ENCODE measurements around the gene LRP1B. TPM values are rescaled to one million over a fixed set of nuclear protein-coding genes. Genes with fewer than 3 reads are reported as not detected.

LRP1B gene
- total RNA-seq, 4 donors from 2014 or later, result 1.2 to 3.3 (median 2.6) TPM

DNA sequence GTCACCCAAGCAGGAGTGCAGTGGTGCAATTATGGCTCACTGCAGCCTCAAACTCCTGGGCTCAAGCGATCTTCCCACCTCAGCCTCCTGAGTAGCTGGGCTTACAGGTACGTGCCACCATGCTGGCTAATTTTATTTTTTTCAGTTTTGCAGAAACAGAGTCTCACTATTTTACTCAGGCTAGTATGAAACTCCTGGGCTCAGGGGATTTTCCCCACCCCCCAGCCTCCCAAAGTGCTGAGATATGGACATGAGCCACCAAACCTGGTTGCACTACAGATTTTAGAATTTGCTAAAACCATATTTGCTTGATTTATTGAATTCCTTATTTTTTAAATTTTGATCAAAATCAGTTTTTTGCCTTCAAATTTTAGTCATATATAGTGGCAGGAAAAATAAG, 1553.4 kb downstream of the LRP1B start:
- Histone ChIP-seq H3K36me3 (no peaks in the 10 kb centered on the region), H3K27me3 (no peaks in the 10 kb centered on the region), H3K9me3 (no peaks in the 10 kb centered on the region), H3K4me3 (no peak overlapping the region), H3K27ac (no peak overlapping the region), H3K4me1 (no peaks in the 10 kb centered on the region)
- 94 to 97% methylated on average over 2 of the region's 2 CpGs for whole genome bisulfite sequencing, 2 donors
- TF ChIP-seq EP300 (IDR thresholded peaks at IDR 0.05), result no peak
- TF ChIP-seq, protein P1, sequence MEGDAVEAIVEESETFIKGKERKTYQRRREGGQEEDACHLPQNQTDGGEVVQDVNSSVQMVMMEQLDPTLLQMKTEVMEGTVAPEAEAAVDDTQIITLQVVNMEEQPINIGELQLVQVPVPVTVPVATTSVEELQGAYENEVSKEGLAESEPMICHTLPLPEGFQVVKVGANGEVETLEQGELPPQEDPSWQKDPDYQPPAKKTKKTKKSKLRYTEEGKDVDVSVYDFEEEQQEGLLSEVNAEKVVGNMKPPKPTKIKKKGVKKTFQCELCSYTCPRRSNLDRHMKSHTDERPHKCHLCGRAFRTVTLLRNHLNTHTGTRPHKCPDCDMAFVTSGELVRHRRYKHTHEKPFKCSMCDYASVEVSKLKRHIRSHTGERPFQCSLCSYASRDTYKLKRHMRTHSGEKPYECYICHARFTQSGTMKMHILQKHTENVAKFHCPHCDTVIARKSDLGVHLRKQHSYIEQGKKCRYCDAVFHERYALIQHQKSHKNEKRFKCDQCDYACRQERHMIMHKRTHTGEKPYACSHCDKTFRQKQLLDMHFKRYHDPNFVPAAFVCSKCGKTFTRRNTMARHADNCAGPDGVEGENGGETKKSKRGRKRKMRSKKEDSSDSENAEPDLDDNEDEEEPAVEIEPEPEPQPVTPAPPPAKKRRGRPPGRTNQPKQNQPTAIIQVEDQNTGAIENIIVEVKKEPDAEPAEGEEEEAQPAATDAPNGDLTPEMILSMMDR (IDR thresholded peaks at IDR 0.05), result no peak
- no peak for TF ChIP-seq POLR2A (IDR thresholded peaks at IDR 0.05)
- no peak for DNase-seq (ENCODE audit: low spot score in 2 of 2)

DNA sequence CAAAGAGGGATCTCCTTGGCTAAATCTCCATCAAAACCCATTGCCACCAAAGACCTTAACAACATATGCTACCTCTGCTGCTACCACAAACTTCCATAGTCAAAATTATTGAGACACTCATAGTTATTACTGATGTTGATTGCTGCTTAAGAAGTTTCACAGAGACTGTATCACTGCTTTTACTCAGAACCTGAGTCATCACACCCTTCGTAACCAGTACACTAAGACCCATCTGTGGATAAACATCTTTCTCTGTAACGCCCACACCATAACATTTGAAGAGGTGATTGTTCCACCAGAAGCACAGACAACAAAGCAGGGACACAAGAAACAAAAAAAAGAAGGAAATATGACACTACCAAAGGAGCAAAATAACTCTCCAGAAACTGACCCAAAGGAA, 1563.1 kb downstream of the LRP1B start:
- H3K4me1 ChIP-seq, result no peaks in the 10 kb centered on the region
- TF ChIP-seq POLR2A (IDR thresholded peaks at IDR 0.05), result no peak
- no peak for TF ChIP-seq EP300 (IDR thresholded peaks at IDR 0.05)
- TF ChIP-seq, protein P1 (IDR thresholded peaks at IDR 0.05), result no peak
- no peak for DNase-seq (ENCODE audit: low spot score in 2 of 2)
- H3K27ac ChIP-seq, result no peak overlapping the region
- no peak overlapping the region for H3K4me3 ChIP-seq
- no peaks in the 10 kb centered on the region for H3K27me3 ChIP-seq
- peaks cover 0 to 5% (median 2%) of the 10 kb centered on the region in 4 donors for H3K9me3 ChIP-seq
- no peaks in the 10 kb centered on the region for H3K36me3 ChIP-seq
- WGBS, 2 donors, result 70 to 77% methylated on average over 2 of the region's 2 CpGs

DNA sequence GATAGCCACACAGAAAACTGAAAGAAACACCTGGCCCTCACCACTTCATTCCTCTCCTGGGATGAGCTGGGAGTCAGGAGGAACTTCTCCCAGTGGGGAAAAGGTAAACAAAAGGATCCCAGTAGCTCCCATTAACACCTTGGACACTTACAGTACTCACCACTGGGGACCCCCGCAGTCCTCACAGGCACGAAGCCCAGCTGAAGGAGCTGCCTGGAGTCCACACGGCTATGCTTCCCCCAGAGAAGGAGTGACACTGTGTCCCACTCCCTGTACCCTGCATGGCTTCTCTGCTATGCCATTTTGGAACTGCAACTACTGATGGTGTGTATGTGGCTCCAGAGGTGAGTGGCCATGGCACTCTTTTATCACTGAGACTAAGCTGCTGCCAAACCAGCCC, 1565.1 kb downstream of the LRP1B start:
- WGBS, 2 donors, result 46 to 81% methylated on average over 2 to 3 of the region's 3 CpGs
- Histone ChIP-seq H3K4me1 (no peaks in the 10 kb centered on the region), H3K27me3 (no peaks in the 10 kb centered on the region), H3K27ac (no peak overlapping the region), H3K9me3 (peaks cover 0 to 5% (median 2%) of the 10 kb centered on the region in 4 donors), H3K36me3 (no peaks in the 10 kb centered on the region), H3K4me3 (no peak overlapping the region)
- TF ChIP-seq, protein P1 (IDR thresholded peaks at IDR 0.05), result no peak
- TF ChIP-seq POLR2A (IDR thresholded peaks at IDR 0.05) (no peak), EP300 (IDR thresholded peaks at IDR 0.05) (no peak)
- DNase-seq (ENCODE audit: low spot score in 2 of 2), result no peak

DNA sequence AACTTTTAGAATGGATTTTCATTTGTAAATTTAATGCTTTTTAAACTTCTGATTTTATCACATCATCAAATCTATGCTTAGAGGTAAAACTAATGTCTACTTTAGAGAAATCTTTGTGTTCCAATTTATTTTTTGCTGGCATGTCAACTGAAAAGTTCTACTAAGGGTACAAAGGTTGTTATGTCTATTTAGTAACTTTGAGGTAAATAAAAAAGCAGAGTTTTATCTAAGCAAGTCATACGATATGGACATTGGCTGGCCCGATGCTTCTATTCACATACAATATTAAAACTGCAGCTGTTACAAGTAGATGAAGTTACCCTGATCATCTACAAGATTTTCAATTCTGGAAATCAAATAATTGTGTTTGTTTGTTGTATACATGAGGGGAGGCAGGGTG, 1575.1 kb downstream of the LRP1B start:
- TF ChIP-seq, protein P1 (IDR thresholded peaks at IDR 0.05), result no peak
- TF ChIP-seq EP300 (IDR thresholded peaks at IDR 0.05) (no peak), POLR2A (IDR thresholded peaks at IDR 0.05) (no peak)
- H3K36me3 ChIP-seq, result no peaks in the 10 kb centered on the region
- H3K4me3 ChIP-seq, result no peak overlapping the region
- H3K4me1 ChIP-seq, result no peaks in the 10 kb centered on the region
- H3K9me3 ChIP-seq, result no peaks in the 10 kb centered on the region
- no peaks in the 10 kb centered on the region for H3K27me3 ChIP-seq
- no peak for DNase-seq (ENCODE audit: low spot score in 2 of 2)
- H3K27ac ChIP-seq, result no peak overlapping the region
- 93 to 95% methylated on average over 2 of the region's 2 CpGs for WGBS, 2 donors

DNA sequence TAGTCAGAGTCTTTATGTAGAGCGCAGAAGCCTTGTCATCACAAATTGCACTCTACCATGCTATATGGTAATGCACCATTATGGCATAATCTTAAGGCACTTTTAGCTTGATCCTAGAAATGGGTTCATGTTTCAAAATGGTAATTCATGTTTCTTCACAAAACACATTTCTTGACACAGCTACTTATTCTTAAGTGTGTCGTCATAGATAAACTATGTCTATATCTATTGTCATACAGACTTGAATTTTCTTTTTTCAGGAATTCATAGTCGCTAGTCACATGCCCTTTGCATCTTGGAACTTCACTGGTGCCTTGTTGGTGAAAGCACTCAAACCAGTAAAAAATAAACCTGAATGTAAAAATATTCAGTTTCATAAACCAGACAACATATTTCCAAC, 1578.2 kb downstream of the LRP1B start:
- WGBS, 2 donors, result 95% methylated on average over 3 of the region's 3 CpGs
- Histone ChIP-seq H3K36me3 (no peaks in the 10 kb centered on the region), H3K4me1 (no peaks in the 10 kb centered on the region), H3K4me3 (no peak overlapping the region), H3K27ac (no peak overlapping the region), H3K9me3 (no peaks in the 10 kb centered on the region), H3K27me3 (no peaks in the 10 kb centered on the region)
- TF ChIP-seq EP300 (IDR thresholded peaks at IDR 0.05) (no peak), POLR2A (IDR thresholded peaks at IDR 0.05) (no peak)
- TF ChIP-seq, protein P1 (IDR thresholded peaks at IDR 0.05), result no peak
- DNase-seq (ENCODE audit: low spot score in 2 of 2), result no peak

Measured in tibial nerve (tissue), 4 donors.